ENCODE measurements around the gene CTNND2. TPM values are rescaled to one million over a fixed set of nuclear protein-coding genes. Genes with fewer than 3 reads are reported as not detected.

Gene CTNND2
- total and polyA plus RNA-seq, 8 donors, result 9.2 to 62.8 (median 43.7) TPM

GRCh38 chr5:11785771-11786352 is 118.4 kb downstream of the CTNND2 start:
- Histone ChIP-seq H3K9me3 (no peaks in the 10 kb centered on the region), H3K27me3 (no peaks in the 10 kb centered on the region), H3K36me3 (no peaks in the 10 kb centered on the region), H3K27ac (no peak overlapping the region), H3K4me1 (peaks cover 0 to 7% (median under 1%) of the 10 kb centered on the region in 3 donors), H3K4me3 (no peak overlapping the region)
- peak in 3 of 4 donors; percentile 43 to 62 (median 48) for ATAC-seq
- peak in 3 of 6 donors; percentile 19 to 24 (median 23) for DNase-seq
- 79 to 81% methylated on average over 6 of the region's 6 CpGs for WGBS, 2 donors
- no peak for TF ChIP-seq CTCF (IDR thresholded peaks at IDR 0.05)
- intact Hi-C loops (cut with DNase I), result no loop called here
- FAIRE-seq, result no peak

DNA sequence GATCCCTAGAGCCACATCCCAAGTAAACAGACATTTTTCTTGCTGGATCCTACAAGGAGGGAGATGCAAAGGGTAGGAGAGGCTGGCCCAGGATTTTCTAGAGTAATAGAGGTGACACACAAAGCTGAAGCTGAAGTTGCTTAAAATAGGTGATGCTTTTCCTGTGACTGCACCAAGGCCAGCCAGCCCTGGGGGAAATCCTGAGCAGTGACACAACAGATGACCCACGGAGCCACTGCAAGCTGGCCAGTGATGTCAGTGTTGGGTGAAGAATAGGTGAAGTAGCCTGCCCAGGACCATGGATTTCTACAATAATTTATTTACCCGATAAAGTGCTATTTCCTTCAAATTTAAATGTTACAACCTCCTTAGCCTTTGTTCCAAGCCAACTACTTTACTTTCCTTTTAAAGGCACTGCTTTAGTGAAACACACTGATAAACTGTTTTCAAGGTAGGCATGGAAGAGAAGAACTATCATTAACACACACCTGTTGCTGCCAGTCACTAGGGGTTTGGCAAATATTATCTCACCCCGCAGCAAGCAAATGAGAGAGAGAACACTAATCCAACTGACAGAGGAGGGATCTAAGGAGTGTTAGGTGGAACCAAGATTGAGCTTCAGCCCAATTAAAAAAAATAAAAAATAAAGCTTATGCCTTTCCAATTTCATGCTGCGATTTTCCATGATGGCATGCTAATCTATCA is 123.5 kb downstream of the CTNND2 start:
- no peak for ATAC-seq
- no peak overlapping the region for H3K27ac ChIP-seq
- H3K36me3 ChIP-seq, result no peaks in the 10 kb centered on the region
- 69 to 73% methylated on average over 4 of the region's 4 CpGs for WGBS, 2 donors
- peaks cover 0 to 3% (median 0%) of the 10 kb centered on the region in 3 donors for H3K4me1 ChIP-seq
- intact Hi-C loops (cut with DNase I), result no loop called here
- TF ChIP-seq CTCF (IDR thresholded peaks at IDR 0.05), result no peak
- no peak overlapping the region for H3K4me3 ChIP-seq
- H3K27me3 ChIP-seq, result no peaks in the 10 kb centered on the region
- no peaks in the 10 kb centered on the region for H3K9me3 ChIP-seq
- FAIRE-seq, result no peak
- DNase-seq, result no peak

DNA sequence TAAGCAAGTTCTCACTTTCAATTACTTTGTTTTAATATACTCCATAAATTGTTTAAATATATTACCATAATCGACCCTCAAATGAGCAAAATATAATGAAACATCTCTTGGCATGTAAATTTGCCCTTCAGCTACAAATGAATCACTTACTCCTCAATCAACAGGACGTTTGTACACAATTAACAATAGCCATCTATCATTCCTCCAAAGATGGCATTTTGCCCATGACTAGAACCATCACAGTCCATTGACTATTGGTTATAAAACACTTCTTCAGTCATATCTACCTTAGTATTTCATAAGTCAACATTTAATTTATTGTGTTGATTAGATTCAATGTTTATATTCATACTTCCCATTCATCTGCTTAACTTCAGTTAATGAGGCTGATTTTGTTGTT is 127.2 kb downstream of the CTNND2 start:
- no peak for FAIRE-seq
- WGBS, 2 donors, result 42 to 43% methylated on average over 2 of the region's 2 CpGs
- Histone ChIP-seq H3K9me3 (no peaks in the 10 kb centered on the region), H3K36me3 (no peaks in the 10 kb centered on the region), H3K4me1 (peaks cover 0 to 3% (median 0%) of the 10 kb centered on the region in 3 donors), H3K4me3 (no peak overlapping the region), H3K27ac (no peak overlapping the region), H3K27me3 (no peaks in the 10 kb centered on the region)
- intact Hi-C loops (cut with DNase I), result no loop called here
- no peak for DNase-seq
- ATAC-seq, result no peak
- no peak for TF ChIP-seq CTCF (IDR thresholded peaks at IDR 0.05)

- no peak for DNase-seq
- Histone ChIP-seq H3K9me3 (no peaks in the 10 kb centered on the region), H3K4me1 (no peaks in the 10 kb centered on the region), H3K36me3 (no peaks in the 10 kb centered on the region), H3K4me3 (no peak overlapping the region), H3K27ac (no peak overlapping the region), H3K27me3 (no peaks in the 10 kb centered on the region)
- 88 to 89% methylated on average over 2 of the region's 2 CpGs for WGBS, 2 donors
- intact Hi-C loops (cut with DNase I), result no loop called here
- no peak for FAIRE-seq
- no peak for ATAC-seq
- no peak for TF ChIP-seq CTCF (IDR thresholded peaks at IDR 0.05)
Observed at GRCh38 chr5:11770310-11770709, 133.9 kb downstream of the CTNND2 start.
